H1 (cell line): ENCODE measurements around the gene TMEM273. TPM values are rescaled to one million over a fixed set of nuclear protein-coding genes. Genes with fewer than 3 reads are reported as not detected.

Experiments used
- CTCF ChIA-PET: fragments of 300-600 bp; sonication (Branson Sonifier 250); formaldehyde crosslinking; loops from one replicate; lab custom pipeline; 2021; ENCODE audit not compliant: partially characterized antibody; lab: Charles Lee
- POLR2A ChIA-PET: fragments of 300-600 bp; sonication (Branson Sonifier 250); formaldehyde crosslinking; loops from one replicate; lab custom pipeline; 2021; ENCODE audit warnings: inconsistent platforms; ENCODE audit not compliant: partially characterized antibody; lab: Charles Lee
- DNase-seq, 2 experiments: peaks; one replicate each; pipeline versions ENCODE4 v3.0.0 to v3.0.0-alpha.2; 2010 to 2022; ENCODE audit warnings: low spot score in 2 of 2, low read depth in 1 of 2, mixed read lengths in 1 of 2
- FAIRE-seq: peaks from 2 replicates; lab custom pipeline; 2011; peaks lifted over from hg19 to GRCh38; lab: Jason Lieb, UNC
- H2AFZ ChIP-seq: 2 replicates; pipeline ENCODE4 v1.8.1; 2012; ENCODE audit warnings: low read length, inconsistent platforms
- H2AK5ac ChIP-seq: 2 replicates; pipeline ENCODE4 v1.6.1; 2013; ENCODE audit warnings: low read depth, low read length
- H2BK120ac ChIP-seq: replicated peaks from 2 replicates; pipeline ENCODE3; 2013; ENCODE audit warnings: low read depth, low read length, inconsistent platforms
- H2BK12ac ChIP-seq: 2 replicates; pipeline ENCODE4 v1.6.1; 2013; ENCODE audit warnings: low read depth, low read length
- H2BK15ac ChIP-seq: 2 replicates; pipeline ENCODE4 v1.6.1; 2013; ENCODE audit warnings: low read length
- H2BK20ac ChIP-seq: 2 replicates; pipeline ENCODE4 v1.6.1; 2013; ENCODE audit warnings: low read length
- H2BK5ac ChIP-seq: 2 replicates; pipeline ENCODE4 v1.6.1; 2013; ENCODE audit warnings: low read depth, low read length
- H3K14ac ChIP-seq: 2 replicates; pipeline ENCODE4 v1.6.1; 2013; ENCODE audit warnings: inconsistent platforms; ENCODE audit not compliant: insufficient read length
- H3K18ac ChIP-seq: 2 replicates; pipeline ENCODE4 v1.6.1; 2013; ENCODE audit warnings: low read length; ENCODE audit errors: extremely low read depth
- H3K23ac ChIP-seq: 2 replicates; pipeline ENCODE4 v1.6.1; 2013; ENCODE audit warnings: inconsistent platforms; ENCODE audit not compliant: insufficient read length
- H3K23me2 ChIP-seq: 2 replicates; pipeline ENCODE4 v1.6.1; 2013; ENCODE audit warnings: low read depth, low read length
- H3K27ac ChIP-seq: 2 replicates; pipeline ENCODE4 v1.6.1; 2011; ENCODE audit warnings: low read depth, low read length, inconsistent platforms
- H3K27me3 ChIP-seq, 4 experiments: replicated peaks in 1 of 4; 1 replicate in 1 of 4; 2 replicates in 3 of 4; pipeline versions ENCODE4 v1.6.1 to v1.8.1; 2011 to 2013; ENCODE audit warnings: low read length in 3 of 4, mild to moderate bottlenecking in 3 of 4, inconsistent platforms in 2 of 4, mixed read lengths in 2 of 4, moderate library complexity in 1 of 4; ENCODE audit not compliant: control insufficient read depth in 3 of 4, insufficient read depth in 3 of 4; ENCODE audit errors: extremely low read depth in 1 of 4
- H3K36me3 ChIP-seq, 4 experiments: 2 replicates each; pipeline versions ENCODE4 v1.6.1 to v1.8.1; 2011 to 2013; ENCODE audit warnings: mild to moderate bottlenecking in 4 of 4, low read length in 3 of 4, moderate library complexity in 2 of 4, control low read depth in 1 of 4, inconsistent platforms in 1 of 4; ENCODE audit not compliant: insufficient read depth in 4 of 4, control insufficient read depth in 2 of 4
- H3K4ac ChIP-seq: replicated peaks from 2 replicates; pipeline ENCODE3; 2013; ENCODE audit warnings: low read length, low read depth, mixed read lengths, inconsistent platforms; ENCODE audit not compliant: insufficient read length
- H3K4me1 ChIP-seq, 4 experiments: replicated peaks in 1 of 4; 1 replicate in 1 of 4; 2 replicates in 3 of 4; pipeline versions ENCODE4 v1.6.1 to v1.8.1; 2011 to 2013; ENCODE audit warnings: low read length in 3 of 4, inconsistent platforms in 2 of 4, mixed read lengths in 1 of 4; ENCODE audit not compliant: insufficient read depth in 4 of 4, control insufficient read depth in 3 of 4
- H3K4me2 ChIP-seq, 2 experiments: 2 replicates each; pipeline versions ENCODE4 v1.6.1 to v1.8.1; 2011 to 2013; ENCODE audit warnings: low read depth in 2 of 2, low read length in 2 of 2, control low read depth in 1 of 2, inconsistent platforms in 1 of 2, mild to moderate bottlenecking in 1 of 2; ENCODE audit not compliant: insufficient read depth in 1 of 2
- H3K4me3 ChIP-seq, 4 experiments: fragments of 200-600, 300-600 bp in 1 of 4; sonication (generic), shearing (Covaris generic), sonication (Bioruptor Twin) in 1 of 4; 2 replicates each; pipeline versions ENCODE4 v1.5.1 to v1.8.1; 2011 to 2016; ENCODE audit warnings: low read length in 4 of 4, low read depth in 3 of 4, control low read depth in 2 of 4, inconsistent platforms in 2 of 4, mild to moderate bottlenecking in 2 of 4, mixed read lengths in 1 of 4, moderate library complexity in 1 of 4; ENCODE audit not compliant: insufficient read depth in 2 of 4; ENCODE audit errors: extremely low read depth in 1 of 4
- H3K56ac ChIP-seq: replicated peaks from 2 replicates; pipeline ENCODE3; 2013; ENCODE audit warnings: low read depth, mild to moderate bottlenecking, mixed read lengths, low read length, inconsistent platforms; ENCODE audit not compliant: insufficient read length
- H3K79me1 ChIP-seq: 2 replicates; pipeline ENCODE4 v1.6.1; 2013; ENCODE audit warnings: low read depth, low read length, control low read depth
- H3K79me2 ChIP-seq, 2 experiments: 2 replicates each; pipeline versions ENCODE4 v1.6.1 to v1.8.1; 2012 to 2013; ENCODE audit warnings: low read length in 2 of 2, mild to moderate bottlenecking in 2 of 2, inconsistent platforms in 1 of 2; ENCODE audit not compliant: insufficient read depth in 2 of 2, control insufficient read depth in 1 of 2
- H3K9ac ChIP-seq, 4 experiments: replicated peaks in 1 of 4; 1 replicate in 1 of 4; 2 replicates in 3 of 4; pipeline versions ENCODE4 v1.6.1 to v1.8.1; 2011 to 2013; ENCODE audit warnings: low read depth in 3 of 4, low read length in 3 of 4, control low read depth in 2 of 4, mild to moderate bottlenecking in 2 of 4, moderate library complexity in 2 of 4, inconsistent platforms in 1 of 4; ENCODE audit errors: extremely low read depth in 1 of 4
- H3K9me3 ChIP-seq, 2 experiments: 2 replicates each; pipeline versions ENCODE4 v1.6.1 to v1.8.1; 2012 to 2013; ENCODE audit warnings: mild to moderate bottlenecking in 2 of 2, moderate library complexity in 2 of 2, control low read depth in 1 of 2, inconsistent platforms in 1 of 2, low read depth in 1 of 2, low read length in 1 of 2, mixed read lengths in 1 of 2; ENCODE audit not compliant: insufficient read depth in 2 of 2
- H4K20me1 ChIP-seq, 2 experiments: replicated peaks in 1 of 2; 2 replicates each; pipeline versions ENCODE3 to v1.8.1; 2011 to 2013; ENCODE audit warnings: inconsistent platforms in 2 of 2, low read length in 2 of 2, mild to moderate bottlenecking in 1 of 2; ENCODE audit not compliant: insufficient read depth in 2 of 2, control insufficient read depth in 1 of 2
- H4K5ac ChIP-seq: 2 replicates; pipeline ENCODE4 v1.6.1; 2013; ENCODE audit warnings: low read length, low read depth, mixed read lengths, inconsistent platforms; ENCODE audit not compliant: insufficient read length
- H4K8ac ChIP-seq: 2 replicates; pipeline ENCODE4 v1.8.0; 2013; ENCODE audit warnings: mild to moderate bottlenecking, moderate library complexity, low read length, inconsistent platforms; ENCODE audit not compliant: insufficient read depth; ENCODE audit errors: extremely low read depth
- H4K91ac ChIP-seq: replicated peaks from 2 replicates; pipeline ENCODE3; 2013; ENCODE audit warnings: low read length, mixed read lengths, inconsistent platforms; ENCODE audit not compliant: insufficient read length
- CHD1 ChIP-seq: IDR thresholded peaks from 2 replicates; pipeline ENCODE4 v1.6.1; 2012; ENCODE audit warnings: low read depth, low read length, improper control_type of control experiment
- FOSL1 ChIP-seq: IDR thresholded peaks from 2 replicates; pipeline ENCODE4 v1.6.1; 2011; ENCODE audit warnings: mild to moderate bottlenecking, low read depth, low read length, moderate library complexity; ENCODE audit not compliant: insufficient read depth
- KDM5A ChIP-seq: fragments of 200-600 bp; IDR thresholded peaks from 2 replicates; pipeline ENCODE4 v1.7.1; 2012; ENCODE audit warnings: mild to moderate bottlenecking, low read length, inconsistent platforms, mixed read lengths
- SP2 ChIP-seq: IDR thresholded peaks from 2 replicates; pipeline ENCODE4 v1.6.1; 2012; ENCODE audit warnings: mild to moderate bottlenecking, low read length, inconsistent platforms
- WGBS, 2 experiments: shearing (Covaris generic) in 1 of 2; methylation state at CpG; one replicate each; pipeline versions ENCODE4 v1.1.6 to v1.1.7; 2013 to 2015; ENCODE audit warnings: low lambda C conversion rate in 2 of 2, mixed read lengths in 2 of 2, inconsistent platforms in 1 of 2, low coverage in 1 of 2, missing lambda C conversion rate in 1 of 2; ENCODE audit not compliant: insufficient replicate concordance in 2 of 2, insufficient coverage in 1 of 2, insufficient read length in 1 of 2; ENCODE audit errors: extremely low coverage in 1 of 2, missing lambda C conversion rate in 1 of 2; 5-methylcytosine and 5-hydroxymethylcytosine counted together
- polyA plus RNA-seq, 7 experiments: library from polyadenylated mRNA; depleted of rRNA in 3 of 7; stranded (reverse) in 5 of 7; unstranded in 2 of 7; fragments of >200 nt in 5 of 7; fragments of 200-250 nt in 2 of 7; gene quantifications; 1 replicate in 5 of 7; 2 replicates in 1 of 7; 4 replicates in 1 of 7; pipeline versions ENCODE4 v1.2.1 to v1.2.3, GENCODE V29; 2011 to 2013; ENCODE audit warnings: missing spikeins in 2 of 7, mixed read lengths in 2 of 7
- total RNA-seq: library from RNA; stranded (reverse); fragmentation: NEBNext Ultra II Directional; extraction: Animal tissue kit (Norgen Biotek cat#: 25700); gene quantifications from 2 replicates; pipeline ENCODE4 v1.2.1, GENCODE V29; 2021

Gene TMEM273
- total and polyA plus RNA-seq, 2 of the 8 experiments (the other 6 are each of a cell fraction or from before 2014, with no cell fraction given), result not detected

DNA sequence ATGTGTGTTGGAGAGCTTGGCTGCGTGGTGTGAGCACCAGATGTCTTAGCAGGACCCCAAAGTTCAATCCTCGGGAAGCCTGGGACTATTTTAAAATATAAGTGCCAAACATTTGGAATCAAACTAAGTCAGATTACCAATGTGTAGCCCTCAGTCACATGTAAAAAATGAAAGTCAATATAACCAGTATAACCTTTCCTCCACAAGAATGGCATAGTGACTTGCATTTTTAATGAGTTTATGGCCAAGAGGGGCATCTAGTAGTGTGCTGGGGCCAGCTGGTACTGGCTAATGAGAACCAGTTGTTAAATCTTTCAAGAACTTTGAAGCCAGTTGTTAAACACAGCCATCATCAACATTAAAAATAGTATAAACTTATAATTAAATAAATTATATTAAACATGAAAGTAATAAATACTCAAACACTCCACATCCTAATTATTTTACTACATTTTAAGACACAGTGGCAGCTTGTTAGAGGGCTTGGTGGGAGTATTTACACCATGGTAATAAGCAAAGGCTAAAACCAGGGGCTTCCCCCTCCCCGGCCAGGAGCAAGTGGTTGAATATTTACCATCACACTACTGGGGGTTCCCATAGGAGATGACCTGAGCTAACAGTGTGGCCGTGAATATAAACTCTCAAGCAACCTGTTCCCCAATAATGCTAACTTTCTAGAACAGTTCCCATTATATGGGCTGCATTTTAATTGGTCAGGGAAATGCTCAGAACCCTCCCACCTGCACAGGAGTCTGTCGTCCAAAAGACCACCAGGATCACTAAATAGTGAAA lies 46.5 kb downstream of the TMEM273 start:
- no peak overlapping the region for H4K91ac ChIP-seq
- H3K56ac ChIP-seq, result no peak overlapping the region
- H3K79me1 ChIP-seq, result no peaks in the 10 kb centered on the region
- ChIA-PET POLR2A (no interaction called here), CTCF (interaction anchor here (0.6 to 4.3 kb wide), 5 partner anchors 10 to 483 kb away, joined by 3 to 13 read pairs (median 4); no protein-coding TSS in a partner anchor)
- H4K20me1 ChIP-seq, result no peaks in the 10 kb centered on the region
- H2BK20ac ChIP-seq, result 0 out of 2 replicates have a peak overlapping the region, but pooled peaks have one; percentile 40
- no peak for DNase-seq
- no peaks in the 10 kb centered on the region for H3K9me3 ChIP-seq
- H2BK15ac ChIP-seq, result no peak overlapping the region; the same call in 1 of the 2 replicates
- no peak overlapping the region for H2BK120ac ChIP-seq
- peaks cover 1 to 6% (median 3%) of the 10 kb centered on the region in 4 experiments; a peak in 2 of 7 replicates for H3K4me1 ChIP-seq
- H2AFZ ChIP-seq, result 0 out of 2 replicates have a peak overlapping the region, but pooled peaks have one; percentile 11
- no peak for FAIRE-seq
- WGBS, 2 experiments, result 90% methylated on average over 5 of the region's 5 CpGs; no CpG with 5 or more reads in 1 of the 2 experiments
- H4K5ac ChIP-seq, result no peak overlapping the region
- H3K14ac ChIP-seq, result no peak overlapping the region
- H3K79me2 ChIP-seq, result no peaks in the 10 kb centered on the region
- H4K8ac ChIP-seq, result no peak overlapping the region
- H3K27me3 ChIP-seq, result no peaks in the 10 kb centered on the region
- H3K4ac ChIP-seq, result peak overlapping the region; percentile 23
- no peak overlapping the region for H2AK5ac ChIP-seq
- H2BK5ac ChIP-seq, result 0 out of 2 replicates have a peak overlapping the region, but pooled peaks have one; percentile 48
- no peak overlapping the region for H3K27ac ChIP-seq
- no peaks in the 10 kb centered on the region for H3K36me3 ChIP-seq
- no peak overlapping the region for H3K9ac ChIP-seq
- no peak overlapping the region for H3K4me2 ChIP-seq
- H3K23me2 ChIP-seq, result no peaks in the 10 kb centered on the region
- no peak overlapping the region for H3K4me3 ChIP-seq
- no peak overlapping the region for H3K23ac ChIP-seq
- no peak overlapping the region for H2BK12ac ChIP-seq
- no peak overlapping the region for H3K18ac ChIP-seq
- TF ChIP-seq SP2 (no peak), CHD1 (no peak), KDM5A (no peak), FOSL1 (no peak)
